ENCODE data around the gene RAB33A. TPM values are rescaled to one million over a fixed set of nuclear protein-coding genes. Genes with fewer than 3 reads are reported as not detected.

The RAB33A gene
- total and polyA plus RNA-seq, 2 donors (not counting 3 experiments of a cell fraction or from before 2014, with no cell fraction given): 0.91 to 1.6 TPM

GRCh38 chrX:130184857-130185256, 13.1 kb downstream of the RAB33A start:
- H3K4me3 ChIP-seq (replicated peaks in 1 of 3; ENCODE audit: insufficient read depth in 1 of 3, low read depth in 1 of 3, low read length in 3 of 3): no peak overlapping the region
- no peaks in the 10 kb centered on the region for H4K20me1 ChIP-seq (replicated peaks; ENCODE audit: control insufficient read depth, extremely low read depth, insufficient read depth, low read length)
- DNase-seq (ENCODE audit: low read depth, low spot score): no peak
- intact Hi-C loops (cut with micrococcal nuclease) (no loop called here), dilution Hi-C loops (cut with MboI; ENCODE audit: extremely low pct_ligation_motif_present, low sequenced_read_pairs) (no loop called here)
- FAIRE-seq: peak; percentile 55
- ChIA-PET POLR2A (no interaction called here), CTCF (no interaction called here)
- H2AFZ ChIP-seq (ENCODE audit: low read depth, low read length): no peak overlapping the region
- H3K4me2 ChIP-seq (ENCODE audit: insufficient read depth, low read length): no peak overlapping the region
- no peaks in the 10 kb centered on the region for H3K4me1 ChIP-seq (ENCODE audit: control insufficient read depth, extremely low read depth, insufficient read depth, low read length)
- H3K9ac ChIP-seq (replicated peaks; ENCODE audit: extremely low read depth, insufficient read depth, low read length): no peak overlapping the region
- H3K27me3 ChIP-seq (ENCODE audit: control insufficient read depth in 2 of 2, insufficient read depth in 2 of 2, low read length in 2 of 2): no peaks in the 10 kb centered on the region
- no peaks in the 10 kb centered on the region for H3K9me3 ChIP-seq (replicated peaks; ENCODE audit: control insufficient read depth, insufficient read depth, low read length)
- TF ChIP-seq MYC (IDR thresholded peaks at IDR 0.05; ENCODE audit: low read depth, low read length) (no peak), JUN (IDR thresholded peaks at IDR 0.05; ENCODE audit: borderline replicate concordance, insufficient read depth, insufficient read length, low read depth) (no peak), MAX (IDR thresholded peaks at IDR 0.05; ENCODE audit: insufficient read depth, insufficient read length) (no peak), POLR2A (IDR thresholded peaks at IDR 0.05; ENCODE audit: low read depth, low read length) (no peak), POLR2AphosphoS5 (IDR thresholded peaks at IDR 0.05; ENCODE audit: insufficient read depth, low read depth, low read length) (no peak)
- no peaks in the 10 kb centered on the region for H3K9me1 ChIP-seq (replicated peaks; ENCODE audit: control insufficient read depth, extremely low read depth, insufficient read depth, low read length)
- H3K79me2 ChIP-seq (ENCODE audit: control insufficient read depth, insufficient read depth, low read length): no peaks in the 10 kb centered on the region
- H3K36me3 ChIP-seq (ENCODE audit: control insufficient read depth in 2 of 2, extremely low read depth in 1 of 2, insufficient read depth in 2 of 2, low read length in 2 of 2): no peaks in the 10 kb centered on the region
- H3K27ac ChIP-seq (ENCODE audit: insufficient read depth, low read depth, low read length): no peak overlapping the region
- no TSS peak for BruUV-seq (replicated peaks)

- Histone ChIP-seq H3K27ac (ENCODE audit: insufficient read depth, low read depth, low read length) (no peak overlapping the region), H3K9me1 (replicated peaks; ENCODE audit: control insufficient read depth, extremely low read depth, insufficient read depth, low read length) (no peaks in the 10 kb centered on the region), H3K4me1 (ENCODE audit: control insufficient read depth, extremely low read depth, insufficient read depth, low read length) (no peaks in the 10 kb centered on the region), H3K4me3 (replicated peaks in 1 of 3; ENCODE audit: insufficient read depth in 1 of 3, low read depth in 1 of 3, low read length in 3 of 3) (no peak overlapping the region), H2AFZ (ENCODE audit: low read depth, low read length) (no peak overlapping the region), H3K4me2 (ENCODE audit: insufficient read depth, low read length) (no peak overlapping the region), H3K9ac (replicated peaks; ENCODE audit: extremely low read depth, insufficient read depth, low read length) (no peak overlapping the region), H3K36me3 (ENCODE audit: control insufficient read depth in 2 of 2, extremely low read depth in 1 of 2, insufficient read depth in 2 of 2, low read length in 2 of 2) (no peaks in the 10 kb centered on the region), H3K27me3 (ENCODE audit: control insufficient read depth in 2 of 2, insufficient read depth in 2 of 2, low read length in 2 of 2) (no peaks in the 10 kb centered on the region), H4K20me1 (replicated peaks; ENCODE audit: control insufficient read depth, extremely low read depth, insufficient read depth, low read length) (no peaks in the 10 kb centered on the region), H3K79me2 (ENCODE audit: control insufficient read depth, insufficient read depth, low read length) (no peaks in the 10 kb centered on the region), H3K9me3 (replicated peaks; ENCODE audit: control insufficient read depth, insufficient read depth, low read length) (no peaks in the 10 kb centered on the region)
- POLR2A ChIA-PET: no interaction called here
- TF ChIP-seq JUN (IDR thresholded peaks at IDR 0.05; ENCODE audit: borderline replicate concordance, insufficient read depth, insufficient read length, low read depth) (no peak), MYC (IDR thresholded peaks at IDR 0.05; ENCODE audit: low read depth, low read length) (no peak)
- BruUV-seq (replicated peaks): no TSS peak
- peak; percentile 40 for FAIRE-seq
- intact Hi-C loops (cut with micrococcal nuclease) (no loop called here), dilution Hi-C loops (cut with MboI; ENCODE audit: extremely low pct_ligation_motif_present, low sequenced_read_pairs) (no loop called here)
- DNase-seq (ENCODE audit: low read depth, low spot score): no peak
- CTCF ChIA-PET: interaction anchor here (0.9 to 1.6 kb wide), 5 partner anchors 10 to 126 kb away, joined by 3 to 10 read pairs (median 4); no protein-coding TSS in a partner anchor
Observed at GRCh38 chrX:130186651-130187050, 14.9 kb downstream of the RAB33A start.
